HuH-7.5 (cell line): ENCODE results near the gene MOK.
"Not testable (repeated sequence)": the region's sequence is repeated elsewhere in the genome, so short reads cannot be mapped to it uniquely, and the experiment has no call there.

Source experiments
- DNase-seq: peaks from one replicate; pipeline ENCODE4 v3.0.0; 2011; ENCODE audit warnings: low spot score

The MOK gene

GRCh38 chr14:102304611-102305506 is at the start of gene MOK:
MOK (minus strand) TSS chr14:102305164; CDS start chr14:102304968, 196 bp downstream.
- DNase-seq: peak; percentile 95

DNA sequence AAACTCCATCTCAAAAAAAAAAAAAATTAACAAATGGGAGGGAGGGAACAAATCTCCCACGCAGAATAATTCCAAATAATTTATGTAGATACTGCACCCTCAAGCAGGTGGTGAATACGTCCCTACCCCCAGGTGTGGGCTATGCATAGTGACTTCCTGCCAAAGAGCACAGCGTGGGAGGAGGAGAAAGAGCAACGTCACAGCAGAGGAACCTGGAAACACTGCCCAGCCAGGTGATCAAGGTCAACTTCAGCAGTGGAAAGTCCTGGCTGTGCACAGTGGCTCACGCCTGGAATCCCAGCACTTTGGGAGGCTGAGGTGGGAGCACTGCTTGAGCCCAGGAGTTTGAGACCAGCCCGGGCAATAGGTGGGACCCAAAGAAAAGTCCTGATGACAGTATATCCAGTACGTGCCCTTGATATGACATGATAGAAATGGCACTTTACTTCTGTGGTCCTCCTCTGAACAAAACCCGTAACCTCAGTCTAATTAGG is 48.2 kb upstream of the MOK start:
- DNase-seq: no peak

- DNase-seq: no peak
Measured at GRCh38 chr14:102352213-102352612, 47.2 kb upstream of the MOK start.

DNA sequence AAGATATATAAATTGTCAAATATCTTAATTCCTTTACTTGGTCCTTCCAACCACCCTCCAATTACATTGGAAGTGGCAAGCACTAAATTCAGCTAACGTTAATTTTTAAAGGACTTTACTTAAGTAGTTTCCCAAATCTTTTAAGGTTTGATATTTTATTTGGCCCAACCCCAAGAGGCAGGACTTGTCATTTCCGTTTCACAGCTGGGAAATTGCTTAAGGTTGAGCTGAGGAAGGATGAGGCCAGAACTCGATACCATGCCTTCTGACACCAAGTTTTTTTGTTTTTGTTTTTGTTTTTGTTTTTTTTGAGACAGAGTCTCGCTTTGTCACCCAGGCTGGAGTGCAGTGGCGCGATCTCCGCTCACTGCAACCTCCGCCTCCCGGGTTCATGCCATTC is 46.6 kb upstream of the MOK start:
- DNase-seq: not testable (repeated sequence)

- no peak for DNase-seq
Measured at GRCh38 chr14:102351023-102351422, 46.1 kb upstream of the MOK start.

DNA sequence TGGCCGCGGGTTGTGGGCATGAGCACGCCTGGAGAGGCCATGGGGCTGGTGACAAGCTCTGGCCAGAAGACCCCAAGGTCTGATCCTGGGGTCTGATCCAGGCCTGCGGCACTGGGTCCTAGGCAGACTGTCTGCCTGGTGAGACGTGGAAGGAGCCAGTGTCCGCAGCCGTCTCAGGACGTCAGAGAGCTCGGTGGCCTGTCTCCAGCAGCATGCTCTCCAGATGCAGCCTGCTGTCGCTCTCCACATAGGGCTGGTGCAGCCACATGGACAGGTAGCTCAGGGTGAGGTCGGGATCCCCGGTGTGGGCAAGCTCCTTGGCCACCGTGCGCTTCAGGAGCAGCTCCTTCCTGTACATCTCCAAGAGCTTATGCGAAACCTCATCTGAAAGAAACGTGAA is 43.4 kb upstream of the MOK start:
- no peak for DNase-seq

GRCh38 chr14:102346645-102347044 is 41.7 kb upstream of the MOK start:
- no peak for DNase-seq

DNA sequence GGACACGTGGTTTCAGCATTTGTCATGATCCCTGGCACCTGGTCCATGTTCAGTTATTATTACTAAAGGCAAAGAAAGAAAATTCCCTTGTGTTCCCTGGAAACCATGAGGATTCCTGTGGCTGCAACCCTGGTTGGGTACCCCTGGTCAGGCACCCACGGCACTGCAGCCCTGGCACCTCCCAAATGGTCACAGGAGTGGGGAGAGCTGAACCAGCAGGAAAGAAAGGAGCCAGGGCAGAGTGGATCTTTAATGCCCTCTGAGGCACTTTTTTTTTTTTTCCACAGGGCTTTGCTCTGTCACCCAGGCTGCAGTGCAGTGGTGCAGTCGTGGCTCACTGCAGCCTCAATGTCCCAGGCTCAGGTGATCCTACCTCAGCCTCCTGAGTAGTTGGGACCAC is 40.3 kb upstream of the MOK start:
- no peak for DNase-seq

- no peak for DNase-seq
Measured at GRCh38 chr14:102344485-102344884, 39.5 kb upstream of the MOK start.

DNA sequence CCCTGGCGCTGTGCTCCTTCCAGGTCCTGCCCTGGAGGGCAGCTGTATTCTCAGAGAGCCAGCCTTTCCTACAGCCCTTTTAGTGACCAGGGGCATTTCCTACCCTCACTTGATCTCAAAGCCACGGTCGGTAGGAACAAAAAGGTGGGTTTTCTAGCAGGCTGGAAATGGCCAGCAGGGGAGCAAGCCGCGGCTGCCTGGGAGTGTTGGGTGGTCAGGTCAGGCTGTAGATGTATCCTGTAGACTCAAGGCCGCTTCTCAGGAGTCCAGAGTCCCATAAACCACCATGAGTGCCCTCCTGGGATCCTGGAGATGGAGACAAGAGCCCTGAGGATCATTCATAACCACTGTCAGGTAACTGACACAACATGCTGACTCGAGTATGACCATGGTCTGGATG is 39.1 kb upstream of the MOK start:
- DNase-seq: no peak

GRCh38 chr14:102342238-102342637 is 37.3 kb upstream of the MOK start:
- DNase-seq: no peak

DNA sequence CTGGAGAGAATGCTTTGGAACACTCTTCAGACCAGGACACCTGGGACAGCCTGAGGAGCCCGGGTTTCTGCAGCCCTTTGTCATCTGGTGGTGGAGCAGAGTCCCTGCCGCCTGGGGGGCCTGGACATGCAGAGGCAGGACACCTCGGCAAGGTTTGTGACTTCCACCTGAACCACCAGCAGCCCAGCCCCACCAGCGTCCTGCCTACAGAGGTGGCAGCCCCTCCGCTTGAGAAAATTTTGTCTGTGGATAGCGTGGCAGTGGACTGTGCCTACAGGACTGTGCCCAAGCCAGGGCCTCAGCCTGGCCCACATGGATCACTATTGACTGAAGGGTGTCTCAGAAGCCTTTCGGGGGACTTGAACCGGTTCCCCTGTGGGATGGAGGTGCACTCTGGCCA is 36.6 kb upstream of the MOK start:
- no peak for DNase-seq

GRCh38 chr14:102338724-102339123 is 33.8 kb upstream of the MOK start:
- no peak for DNase-seq

DNA sequence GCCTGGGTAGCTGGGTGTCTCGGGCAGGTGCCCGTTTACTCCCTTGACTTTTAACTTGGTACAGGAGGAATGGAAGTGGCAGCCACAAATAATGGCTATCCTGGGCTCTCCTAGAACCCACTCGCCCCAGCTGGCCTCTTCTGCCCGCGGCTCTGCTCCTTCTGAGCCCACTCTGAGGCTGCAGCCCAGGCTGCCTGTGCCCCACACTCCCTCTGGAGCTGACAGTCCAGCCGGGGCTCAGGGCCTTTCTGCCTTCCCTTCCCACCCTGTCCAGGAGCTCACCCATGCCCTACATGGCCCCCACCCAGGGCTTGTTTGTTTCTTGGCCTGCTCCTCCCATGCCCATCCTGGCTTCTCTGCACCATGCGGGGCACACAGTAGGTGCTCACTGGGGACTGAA is 30.2 kb upstream of the MOK start:
- DNase-seq: no peak

- DNase-seq: no peak
Measured at GRCh38 chr14:102333795-102334705, 29.1 kb upstream of the MOK start.

DNA sequence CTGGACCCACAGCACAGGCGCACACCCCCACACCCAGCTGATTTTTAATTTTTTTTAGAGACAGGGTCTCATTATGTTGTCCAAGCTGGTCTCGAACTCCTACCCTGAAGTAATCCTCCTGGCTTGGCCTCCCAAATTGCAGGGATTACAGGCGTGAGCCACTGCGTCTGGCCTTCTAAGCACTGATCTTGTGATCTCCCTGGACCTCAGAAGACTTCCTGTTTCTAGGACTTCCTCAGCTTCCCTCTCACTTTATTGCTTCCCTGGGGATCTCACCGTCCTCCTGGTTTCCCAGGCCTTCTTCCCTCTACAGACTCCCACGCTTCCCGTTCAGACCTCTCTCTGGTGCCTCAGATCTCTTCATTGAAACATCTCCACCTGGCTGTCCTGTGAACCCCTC is 28.4 kb upstream of the MOK start:
- no peak for DNase-seq

GRCh38 chr14:102330806-102331205 is 25.8 kb upstream of the MOK start:
- DNase-seq: no peak

GRCh38 chr14:102329381-102329780 is 24.4 kb upstream of the MOK start:
- not testable (repeated sequence) for DNase-seq

DNA sequence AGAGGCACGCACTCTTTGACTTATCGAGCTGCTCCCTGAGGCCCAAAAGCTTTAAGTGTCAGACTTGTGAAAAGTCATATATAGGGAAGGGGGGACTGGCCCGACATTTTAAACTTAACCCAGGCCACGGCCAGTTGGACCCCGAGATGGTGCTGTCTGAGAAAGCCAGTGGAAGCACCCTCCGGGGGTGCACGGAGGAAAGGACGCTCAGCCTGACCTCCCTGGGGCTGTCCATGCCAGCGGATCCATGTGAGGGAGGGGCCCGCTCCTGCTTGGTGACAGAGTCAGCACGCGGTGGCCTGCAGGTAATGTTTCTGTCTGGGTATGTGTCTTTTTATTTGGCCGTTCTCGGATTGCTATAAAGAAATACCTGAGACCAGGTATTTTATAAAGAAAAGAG is 21.6 kb upstream of the MOK start:
- no peak for DNase-seq

DNA sequence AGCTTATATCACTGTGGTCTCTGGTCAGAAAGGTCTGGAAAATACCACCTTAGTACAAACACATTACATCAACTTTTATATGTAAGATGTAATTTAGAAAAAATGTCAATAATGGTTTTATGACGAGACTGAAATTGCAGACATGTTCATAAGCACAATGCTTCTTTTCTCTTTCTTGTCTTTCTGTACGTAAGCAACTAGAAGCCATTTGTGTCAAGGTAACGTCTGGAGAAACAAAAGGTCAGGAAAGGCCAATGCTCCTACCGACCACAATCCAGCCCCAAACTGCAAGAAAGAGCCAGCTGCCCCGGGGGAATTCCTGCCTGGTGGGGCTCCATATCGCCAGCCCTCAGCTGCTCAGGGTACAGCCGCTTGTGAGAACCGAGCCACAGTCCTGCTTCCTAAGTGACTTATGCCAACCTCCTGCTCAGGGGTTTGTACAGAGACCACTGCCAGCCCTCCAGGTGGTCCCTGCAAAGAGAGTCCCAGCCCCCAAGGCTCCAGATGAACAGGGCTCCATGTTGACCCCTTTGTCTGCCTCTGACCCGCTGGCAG is 20.9 kb upstream of the MOK start:
- DNase-seq: no peak

DNA sequence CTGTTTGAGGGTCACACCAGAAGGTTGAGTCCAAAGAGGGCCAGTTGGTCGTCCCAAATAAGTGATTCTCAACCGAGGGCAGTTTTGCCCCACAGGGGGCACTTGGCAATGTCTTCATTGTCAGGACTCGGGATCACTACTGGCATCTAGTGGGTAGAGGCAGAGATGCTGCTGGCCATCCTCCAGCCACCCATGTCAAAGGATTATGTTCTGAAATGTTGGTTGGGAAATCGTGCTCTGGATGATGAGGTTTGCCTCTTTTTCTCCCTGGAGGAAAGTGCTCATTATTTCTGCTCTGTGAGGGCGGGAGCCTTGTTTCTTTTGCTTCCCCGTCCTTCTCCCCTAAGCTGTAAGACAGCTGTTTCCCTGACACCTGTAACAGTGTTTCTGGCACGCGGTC is 18.1 kb upstream of the MOK start:
- no peak for DNase-seq
